ENCODE data around the gene AFF3. TPM values are rescaled to one million over a fixed set of nuclear protein-coding genes. Genes with fewer than 3 reads are reported as not detected.

Gene AFF3
- total and polyA plus RNA-seq, 10 of the 15 experiments (the other 5 are each of a cell fraction or from before 2014, with no cell fraction given) = 0.26 to 5.5 (median 3.0) TPM

DNA sequence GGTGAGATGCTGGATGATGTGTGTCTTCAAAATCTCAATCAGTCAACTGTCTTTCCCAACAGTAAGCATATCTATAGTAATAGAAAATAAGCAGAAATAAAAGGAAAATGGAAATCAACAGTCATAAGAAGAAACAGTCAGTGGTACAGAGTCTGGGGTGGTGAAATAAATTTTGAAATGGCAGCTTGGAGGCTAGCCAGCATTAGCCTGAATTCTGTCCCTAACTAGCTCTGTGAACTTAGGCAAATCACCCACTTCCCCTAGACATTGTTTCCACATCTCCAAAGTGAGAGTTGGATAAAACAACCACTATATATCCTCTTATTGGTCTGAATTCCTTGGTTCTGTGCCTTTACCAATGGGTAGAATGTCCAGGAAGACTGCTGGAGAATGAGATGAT lies 462.9 kb downstream of the AFF3 start:
- DNase-seq (ENCODE audit: low read depth, low spot score) (no peak), FAIRE-seq (no peak), ATAC-seq (no peak)
- SMC1A ChIA-PET (ENCODE audit: uncharacterized antibody, unreplicated experiment) = no interaction called here
- Histone ChIP-seq H3K4me1 (ENCODE audit: control insufficient read depth, insufficient read depth, low read length) (no peaks in the 10 kb centered on the region), H3K27me3 (replicated peaks in 1 of 2; ENCODE audit: control insufficient read depth in 2 of 2, insufficient read depth in 2 of 2, low read length in 1 of 2) (no peaks in the 10 kb centered on the region; a peak in 1 of 4 replicates), H3K36me3 (ENCODE audit: control insufficient read depth in 2 of 2, insufficient read depth in 2 of 2, low read length in 1 of 2) (no peaks in the 10 kb centered on the region), H3K9me3 (replicated peaks; ENCODE audit: control insufficient read depth, insufficient read depth, low read length) (no peaks in the 10 kb centered on the region), H3K4me3 (no peak overlapping the region), H2AFZ (ENCODE audit: control insufficient read depth, low read depth, low read length) (no peak overlapping the region), H3K4me2 (ENCODE audit: control insufficient read depth, insufficient read depth) (no peak overlapping the region), H3K79me2 (ENCODE audit: control insufficient read depth, insufficient read depth, low read length) (no peaks in the 10 kb centered on the region), H3K9ac (ENCODE audit: control insufficient read depth, insufficient read depth, low read length) (no peak overlapping the region), H4K20me1 (ENCODE audit: control insufficient read depth, insufficient read depth) (no peaks in the 10 kb centered on the region), H3K27ac (ENCODE audit: control insufficient read depth, insufficient read depth) (no peak overlapping the region)
- TF ChIP-seq WRNIP1 (IDR thresholded peaks at IDR 0.05; ENCODE audit: borderline replicate concordance, low read depth, low read length) = no peak
- 0 out of 2 replicates have a peak, but pooled peaks have one; percentile 13 for TF ChIP-seq FOXK2 (IDR thresholded peaks at IDR 0.05)
- in situ Hi-C loops (cut with MboI) = no loop called here
- intact Hi-C loops (cut with micrococcal nuclease; ENCODE audit: unreplicated experiment) = no loop called here
- CTCF ChIA-PET = no interaction called here
- RAD21 ChIA-PET (ENCODE audit: unreplicated experiment) = no interaction called here
- POLR2A ChIA-PET = no interaction called here
- BruUV-seq (replicated peaks) = no TSS peak

DNA sequence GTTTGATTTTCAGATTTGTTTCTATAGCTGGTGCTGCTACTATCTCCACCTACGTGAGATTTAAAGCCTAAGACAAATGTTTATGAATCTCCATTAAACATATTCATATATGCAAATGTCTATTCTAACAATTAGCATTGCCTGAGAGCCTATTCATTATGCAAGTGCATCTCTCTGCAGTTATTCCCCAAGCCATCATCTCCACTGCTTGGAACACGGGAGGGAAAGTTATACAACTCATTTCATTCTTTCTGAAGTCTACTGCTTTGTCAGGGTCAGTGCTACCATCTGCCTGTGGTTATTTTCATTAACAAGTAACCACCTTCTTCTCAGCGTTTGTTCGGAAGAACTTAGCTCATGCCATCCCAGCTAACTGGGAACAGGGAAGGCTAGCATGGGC lies 463.8 kb downstream of the AFF3 start:
- Histone ChIP-seq H3K27ac (ENCODE audit: control insufficient read depth, insufficient read depth) (no peak overlapping the region), H3K4me2 (ENCODE audit: control insufficient read depth, insufficient read depth) (no peak overlapping the region), H3K9me3 (replicated peaks; ENCODE audit: control insufficient read depth, insufficient read depth, low read length) (no peaks in the 10 kb centered on the region), H4K20me1 (ENCODE audit: control insufficient read depth, insufficient read depth) (no peaks in the 10 kb centered on the region), H3K36me3 (ENCODE audit: control insufficient read depth in 2 of 2, insufficient read depth in 2 of 2, low read length in 1 of 2) (no peaks in the 10 kb centered on the region), H3K79me2 (ENCODE audit: control insufficient read depth, insufficient read depth, low read length) (no peaks in the 10 kb centered on the region), H3K9ac (ENCODE audit: control insufficient read depth, insufficient read depth, low read length) (no peak overlapping the region), H3K4me3 (no peak overlapping the region), H3K4me1 (ENCODE audit: control insufficient read depth, insufficient read depth, low read length) (no peaks in the 10 kb centered on the region), H2AFZ (ENCODE audit: control insufficient read depth, low read depth, low read length) (no peak overlapping the region), H3K27me3 (replicated peaks in 1 of 2; ENCODE audit: control insufficient read depth in 2 of 2, insufficient read depth in 2 of 2, low read length in 1 of 2) (no peaks in the 10 kb centered on the region; a peak in 1 of 4 replicates)
- no peak for TF ChIP-seq NKRF (conservative IDR thresholded peaks at IDR 0.05)
- TF ChIP-seq RUNX3 (IDR thresholded peaks at IDR 0.05; ENCODE audit: low read length) = peak; percentile 42
- TF ChIP-seq RAD51 (IDR thresholded peaks at IDR 0.05) = no peak
- no peak for TF ChIP-seq POU2F2 (IDR thresholded peaks at IDR 0.05; ENCODE audit: borderline replicate concordance, low read depth, low read length)
- no peak for TF ChIP-seq KAT2A (conservative IDR thresholded peaks at IDR 0.05; ENCODE audit: control insufficient read depth, low read depth, low read length)
- TF ChIP-seq TARDBP (IDR thresholded peaks at IDR 0.05; ENCODE audit: borderline replicate concordance) = no peak
- no peak for TF ChIP-seq USF1 (IDR thresholded peaks at IDR 0.05; ENCODE audit: borderline replicate concordance, extremely low read length, insufficient read depth, low read depth, low read length)
- no TSS peak for BruUV-seq (replicated peaks)
- ATAC-seq (no peak; the same call in 1 of the 3 replicates), FAIRE-seq (no peak), DNase-seq (ENCODE audit: low read depth, low spot score) (no peak)
- ChIA-PET RAD21 (ENCODE audit: unreplicated experiment) (no interaction called here), CTCF (interaction anchor here (0.9 kb wide), 1 partner anchor 119 kb away, joined by 3 read pairs; no protein-coding TSS in a partner anchor), SMC1A (ENCODE audit: uncharacterized antibody, unreplicated experiment) (no interaction called here), POLR2A (no interaction called here)
- 0% methylated on average over 4 of the region's 4 CpGs for WGBS (ENCODE audit: insufficient coverage, insufficient replicate concordance, low lambda C conversion rate, missing lambda C conversion rate)
- intact Hi-C loops (cut with micrococcal nuclease; ENCODE audit: unreplicated experiment) = no loop called here
- in situ Hi-C loops (cut with MboI) = no loop called here

Data from GM12878 (cell line).